Measurements from ENCODE around the gene BNC2.

GRCh38 chr9:16500386-16500785, 370.1 kb downstream of the BNC2 start:
- no peak for TF ChIP-seq POLR2AphosphoS5 (IDR thresholded peaks at IDR 0.05)
- no peak for TF ChIP-seq CTCF (IDR thresholded peaks at IDR 0.05)
- no peak for TF ChIP-seq EP300 (IDR thresholded peaks at IDR 0.05)
- TF ChIP-seq POLR2A (IDR thresholded peaks at IDR 0.05), result no peak
